ENCODE measurements around the gene FHL1.

GRCh38 chrX:136194536-136194935 is 47.2 kb downstream of the FHL1 start:
- TF ChIP-seq POLR2A (IDR thresholded peaks at IDR 0.05; ENCODE audit: extremely low read depth, insufficient read length), result no peak
- TF ChIP-seq, protein P1, sequence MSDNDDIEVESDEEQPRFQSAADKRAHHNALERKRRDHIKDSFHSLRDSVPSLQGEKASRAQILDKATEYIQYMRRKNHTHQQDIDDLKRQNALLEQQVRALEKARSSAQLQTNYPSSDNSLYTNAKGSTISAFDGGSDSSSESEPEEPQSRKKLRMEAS (IDR thresholded peaks at IDR 0.05; ENCODE audit: low read depth, low read length), result no peak
